CD4-positive, alpha-beta T cell treated with Interleukin-4 for 4 hours (primary cell): ENCODE measurements around the gene CCL2.
"Not testable (repeated sequence)": the region's sequence is repeated elsewhere in the genome, so short reads cannot be mapped to it uniquely, and the experiment has no call there.

ENCODE experiments used
- DNase-seq: peaks from one replicate; pipeline ENCODE4 v3.0.0-alpha.2; 2020

CCL2 gene

DNA sequence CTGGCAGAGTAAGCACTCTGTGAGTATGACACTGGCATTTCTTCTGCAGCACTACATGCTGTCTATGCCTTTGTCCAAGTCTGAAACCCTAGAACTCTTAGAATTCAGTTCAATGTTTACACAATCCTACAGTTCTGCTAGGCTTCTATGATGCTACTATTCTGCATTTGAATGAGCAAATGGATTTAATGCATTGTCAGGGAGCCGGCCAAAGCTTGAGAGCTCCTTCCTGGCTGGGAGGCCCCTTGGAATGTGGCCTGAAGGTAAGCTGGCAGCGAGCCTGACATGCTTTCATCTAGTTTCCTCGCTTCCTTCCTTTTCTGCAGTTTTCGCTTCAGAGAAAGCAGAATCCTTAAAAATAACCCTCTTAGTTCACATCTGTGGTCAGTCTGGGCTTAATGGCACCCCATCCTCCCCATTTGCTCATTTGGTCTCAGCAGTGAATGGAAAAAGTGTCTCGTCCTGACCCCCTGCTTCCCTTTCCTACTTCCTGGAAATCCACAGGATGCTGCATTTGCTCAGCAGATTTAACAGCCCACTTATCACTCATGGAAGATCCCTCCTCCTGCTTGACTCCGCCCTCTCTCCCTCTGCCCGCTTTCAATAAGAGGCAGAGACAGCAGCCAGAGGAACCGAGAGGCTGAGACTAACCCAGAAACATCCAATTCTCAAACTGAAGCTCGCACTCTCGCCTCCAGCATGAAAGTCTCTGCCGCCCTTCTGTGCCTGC is at the start of gene CCL2:
Gene CCL2 (plus strand): TSS at position 635 of the 730 bp plus-strand sequence. CDS start 65 bp downstream, at position 700.
- DNase-seq, result no peak

DNA sequence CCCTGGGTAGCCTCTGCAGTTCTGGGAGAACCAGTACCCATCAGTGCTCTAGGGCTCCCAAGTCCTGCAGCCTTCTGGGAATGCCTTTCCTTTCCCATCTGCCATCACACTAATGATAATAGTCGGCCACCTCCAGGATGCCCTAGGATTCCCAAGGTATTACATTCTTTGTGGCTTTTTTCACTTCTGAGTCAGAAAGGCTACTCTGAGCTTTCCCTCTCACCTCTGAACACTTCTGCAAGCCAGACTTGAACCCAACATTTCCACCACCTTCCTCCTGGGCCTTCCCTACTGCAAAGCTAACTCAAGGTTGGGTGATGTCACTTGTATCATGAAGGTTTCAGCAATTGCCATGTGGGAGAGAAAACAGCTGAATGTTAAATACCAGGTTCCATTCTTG is 49.7 kb upstream of the CCL2 start:
- DNase-seq, result no peak

DNA sequence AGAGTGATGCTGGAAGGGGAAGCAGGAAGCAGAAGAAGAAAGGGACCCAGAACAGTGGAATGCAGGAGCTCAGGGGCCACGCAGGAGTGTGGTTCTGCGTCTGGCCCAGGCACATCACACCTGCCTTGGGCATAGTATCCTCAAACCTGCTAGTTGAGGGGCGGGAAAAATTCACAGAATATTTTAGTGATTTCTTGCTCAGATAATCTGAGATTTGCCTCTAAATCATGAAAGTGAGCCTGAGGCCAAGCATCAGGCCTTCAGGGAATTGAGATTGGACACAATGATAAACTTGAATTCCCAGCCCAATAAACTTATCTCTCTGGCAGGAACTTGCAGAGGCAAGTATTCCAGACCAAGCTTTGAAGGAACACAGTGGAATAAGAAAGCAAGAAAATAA is 48.5 kb upstream of the CCL2 start:
- DNase-seq, result no peak

DNA sequence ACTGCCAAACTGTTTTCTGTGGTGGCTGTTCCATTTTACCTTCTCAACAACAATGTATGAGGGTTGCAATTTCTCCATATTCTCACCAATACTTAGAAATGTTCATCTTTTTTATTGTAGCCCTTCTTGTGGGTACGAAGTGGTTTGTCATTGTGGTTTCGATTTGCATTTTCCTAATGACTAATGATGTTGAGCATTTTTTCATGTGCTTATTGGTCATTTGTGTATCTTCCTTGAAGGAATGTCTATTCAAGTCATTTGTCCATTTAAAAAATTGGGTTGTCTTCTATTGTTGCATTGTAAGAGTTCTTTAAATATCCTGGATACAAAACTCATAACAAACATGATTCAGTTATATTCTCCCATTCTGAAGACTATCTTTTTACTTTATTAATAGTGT is 47.5 kb upstream of the CCL2 start:
- no peak for DNase-seq

DNA sequence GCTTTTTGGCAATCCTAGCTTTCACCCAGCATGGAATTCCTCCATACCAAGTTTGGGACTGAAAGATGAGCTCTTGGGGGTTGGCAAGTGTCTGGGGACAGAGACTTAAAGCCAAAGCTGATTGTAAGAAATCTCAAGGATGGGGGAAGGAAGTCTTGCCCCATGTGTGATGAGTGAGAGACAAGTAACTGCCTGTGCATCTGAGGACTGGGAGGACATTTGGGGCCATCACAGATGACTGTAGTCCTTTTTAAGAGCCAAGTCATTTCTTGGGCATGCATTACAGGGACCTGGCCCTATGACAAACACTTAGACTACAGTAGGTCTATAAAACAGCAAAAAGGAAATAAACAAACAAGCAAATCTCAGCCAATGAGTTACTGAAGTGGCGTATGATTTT is 36.3 kb upstream of the CCL2 start:
- no peak for DNase-seq

DNA sequence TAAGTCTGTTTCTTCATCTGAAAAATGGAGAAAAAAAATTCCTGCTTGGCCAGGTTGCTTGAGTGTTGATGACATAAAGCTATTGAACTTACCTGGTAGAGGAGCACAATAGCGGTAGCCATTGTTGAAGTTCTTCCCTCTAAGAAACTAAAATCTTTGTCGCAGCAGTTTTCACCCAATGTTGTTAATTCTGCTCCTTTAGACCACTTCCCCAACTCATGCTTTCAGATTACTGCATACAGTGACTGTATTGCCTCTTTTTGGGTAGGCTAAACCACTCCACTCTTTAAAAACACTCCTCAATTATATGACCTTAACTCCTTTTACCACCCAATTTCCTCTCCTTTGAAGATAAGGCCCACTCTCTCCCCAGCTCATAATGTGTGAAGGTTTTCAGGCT is 35.7 kb upstream of the CCL2 start:
- DNase-seq, result no peak

DNA sequence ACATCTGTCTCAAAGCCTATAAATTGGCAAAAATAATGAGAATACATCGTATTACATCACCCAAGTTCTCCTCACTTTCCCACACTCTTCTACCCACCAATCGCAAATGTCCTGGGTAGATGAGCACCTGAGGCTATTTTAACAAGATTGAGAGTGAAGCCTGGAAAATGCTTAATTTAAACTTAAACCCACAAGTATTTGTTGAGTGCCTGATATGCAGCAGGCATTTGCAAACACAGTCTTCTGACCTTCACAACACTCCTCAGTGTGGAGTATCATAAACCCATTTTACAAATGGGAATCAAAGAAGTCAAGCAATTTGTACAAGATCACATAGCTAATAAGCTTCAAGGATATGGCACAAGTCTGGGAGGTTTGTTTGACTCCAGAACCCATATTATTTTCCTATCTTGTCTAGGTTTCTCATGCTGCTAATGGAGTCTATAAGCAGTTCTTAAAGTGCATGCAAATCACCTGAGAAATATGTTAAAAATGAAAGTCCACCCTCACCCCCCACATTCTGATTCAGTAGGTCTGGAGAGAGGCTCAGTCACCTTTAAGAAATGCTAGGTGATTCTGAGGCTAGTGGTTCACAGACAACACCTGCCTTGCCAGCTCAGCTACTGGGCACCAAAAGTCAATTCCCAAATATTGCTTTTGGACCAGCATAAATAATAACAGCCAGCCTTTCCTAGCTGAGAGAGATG is 34.9 kb upstream of the CCL2 start:
- no peak for DNase-seq

DNA sequence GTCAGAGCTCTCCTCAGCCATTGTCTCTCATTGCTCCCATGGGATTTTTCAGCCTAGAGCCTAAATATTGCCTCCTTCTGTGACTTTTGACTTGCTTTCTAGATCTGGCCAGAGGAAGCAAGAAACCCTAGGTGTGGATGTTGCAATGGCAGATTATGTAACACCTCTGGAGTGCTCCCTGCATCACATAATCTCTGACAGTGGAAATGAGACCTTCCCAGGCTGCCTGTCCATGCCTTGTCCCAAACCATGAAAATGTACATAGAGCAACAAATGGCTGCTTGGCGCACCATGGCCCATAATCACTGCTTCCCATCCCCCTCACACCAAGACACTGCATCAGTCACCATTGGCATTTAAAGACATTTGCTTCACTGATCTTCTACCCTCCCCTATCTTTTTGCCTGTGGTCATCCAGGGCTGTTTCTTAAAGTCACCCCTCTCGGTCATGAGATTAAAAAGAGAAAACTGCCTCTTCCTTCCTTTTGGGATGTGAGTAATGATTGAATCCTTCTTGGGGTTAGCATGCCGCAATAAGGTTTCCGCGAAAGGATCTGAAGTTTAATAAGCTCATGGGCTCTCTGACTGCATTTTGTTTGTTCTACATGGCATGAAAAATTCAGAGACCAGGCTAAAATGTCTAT is 34.2 kb upstream of the CCL2 start:
- no peak for DNase-seq

DNA sequence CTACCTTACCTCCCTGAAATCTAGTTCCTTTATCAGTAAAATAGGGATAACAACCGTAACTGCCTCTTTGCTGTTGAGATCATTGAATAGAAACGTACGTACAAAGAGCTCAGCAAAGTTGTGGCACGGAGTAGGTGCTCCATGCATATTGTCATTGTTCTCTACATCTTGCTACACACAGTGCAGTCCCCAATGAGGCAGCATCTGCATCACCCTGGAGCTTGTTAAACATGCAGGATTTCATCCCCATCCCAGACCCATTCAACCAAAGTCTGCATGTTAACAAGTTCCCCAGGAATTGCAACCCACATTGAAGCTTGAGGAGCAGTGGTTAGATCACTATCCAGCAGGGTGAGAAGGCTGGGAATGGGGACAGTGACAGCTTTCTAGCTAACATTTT is 33.7 kb upstream of the CCL2 start:
- DNase-seq, result no peak

DNA sequence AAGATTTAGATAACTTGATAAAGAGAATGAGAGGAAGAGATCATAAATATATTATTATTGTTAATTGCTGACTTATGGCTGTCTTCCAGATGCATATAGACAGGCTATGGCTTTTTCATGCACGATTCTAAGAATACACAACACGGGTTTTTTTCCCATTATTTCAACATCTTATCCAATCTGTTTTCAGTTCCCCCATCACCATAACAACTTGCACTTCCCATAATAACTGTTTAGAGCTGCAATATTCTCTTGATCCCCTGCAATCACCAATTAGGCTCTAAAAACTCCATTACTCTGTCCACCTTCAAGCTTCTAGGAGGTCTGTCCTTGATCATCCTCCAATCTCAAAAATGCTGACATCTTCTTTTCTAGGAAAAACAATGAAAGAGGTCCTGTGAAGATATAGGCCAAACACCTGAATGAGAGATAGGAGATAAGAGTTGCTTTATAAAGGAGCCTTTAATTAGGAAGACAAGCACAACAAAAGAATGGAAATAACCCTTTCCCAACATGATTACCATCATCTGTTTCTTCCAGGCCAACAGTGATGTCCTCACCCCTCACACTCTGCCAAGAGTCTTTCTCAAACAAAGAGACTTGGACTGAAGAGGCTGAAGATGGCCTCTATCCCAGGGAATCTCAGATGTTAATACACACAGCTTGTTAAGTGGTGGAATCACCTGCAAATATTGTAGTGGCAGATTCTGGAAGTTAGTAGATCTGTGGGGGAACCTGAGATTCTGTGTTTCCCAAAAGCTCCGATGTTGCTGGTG is 32.2 kb upstream of the CCL2 start:
- no peak for DNase-seq

DNA sequence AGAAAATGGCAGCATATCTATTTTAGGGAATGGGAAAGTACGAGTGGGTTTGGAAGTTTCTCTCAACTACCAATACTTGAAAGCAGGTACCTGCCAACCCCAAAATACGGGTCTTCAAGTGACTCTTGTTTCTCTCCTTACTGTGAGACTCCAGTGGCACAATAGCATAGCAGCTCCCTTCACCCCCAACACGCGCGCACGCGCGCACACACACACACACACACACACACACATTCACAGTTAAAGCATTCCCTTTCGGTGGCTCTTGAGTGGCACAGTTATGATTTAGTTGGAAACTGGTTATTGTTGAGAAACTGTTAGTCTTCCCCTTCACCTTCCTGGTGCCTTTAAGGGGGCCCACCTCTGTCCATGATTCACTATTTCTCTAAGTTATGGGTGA is 30.0 kb upstream of the CCL2 start:
- DNase-seq, result no peak

DNA sequence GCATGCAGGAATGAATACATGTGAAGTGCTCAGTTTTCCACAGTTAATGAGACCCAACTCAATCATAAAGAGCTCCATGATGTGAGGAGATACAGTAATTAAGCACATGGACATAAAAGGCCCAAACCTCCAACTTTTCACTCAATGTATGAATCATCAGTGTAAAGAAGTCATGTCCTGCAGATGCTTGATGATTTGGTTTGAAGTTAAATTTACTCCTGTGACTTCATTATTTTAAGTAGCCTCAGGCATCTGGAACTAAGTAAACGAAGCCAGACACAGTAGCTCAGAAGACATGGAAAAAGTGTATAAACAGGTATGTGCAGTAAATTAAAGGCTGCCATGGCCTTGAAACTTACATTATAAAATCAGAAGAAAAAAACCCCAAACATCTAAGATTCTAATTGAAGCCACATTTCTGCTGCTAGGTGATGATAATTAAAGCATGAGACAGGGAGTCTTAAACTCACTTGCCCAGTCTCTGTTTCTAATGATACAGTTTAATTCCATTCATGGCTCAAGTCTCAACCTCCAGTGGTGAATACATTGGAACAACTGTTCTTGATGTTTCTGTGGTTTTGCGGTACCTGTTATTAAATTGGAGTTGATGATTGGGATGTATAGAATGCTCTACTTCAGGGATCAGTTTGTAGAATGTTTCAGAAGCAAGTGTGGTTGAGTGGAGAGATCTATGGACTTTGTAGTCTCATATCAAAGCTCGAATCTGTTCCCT is 28.9 kb upstream of the CCL2 start:
- DNase-seq, result no peak

DNA sequence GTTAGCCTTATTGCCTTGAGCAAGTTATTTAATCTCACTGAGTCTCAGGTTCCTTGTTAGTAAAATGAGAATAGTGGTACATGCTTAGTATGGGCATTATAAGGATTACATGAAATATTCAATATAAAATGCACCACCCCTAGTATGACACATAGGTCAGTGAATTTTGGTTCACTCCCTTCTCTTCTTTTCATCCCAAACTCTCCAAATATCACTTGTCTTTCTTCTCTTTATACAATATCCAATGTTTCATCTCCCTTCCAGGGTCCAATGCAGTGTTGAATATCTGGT is 28.4 kb upstream of the CCL2 start:
- DNase-seq, result no peak

DNA sequence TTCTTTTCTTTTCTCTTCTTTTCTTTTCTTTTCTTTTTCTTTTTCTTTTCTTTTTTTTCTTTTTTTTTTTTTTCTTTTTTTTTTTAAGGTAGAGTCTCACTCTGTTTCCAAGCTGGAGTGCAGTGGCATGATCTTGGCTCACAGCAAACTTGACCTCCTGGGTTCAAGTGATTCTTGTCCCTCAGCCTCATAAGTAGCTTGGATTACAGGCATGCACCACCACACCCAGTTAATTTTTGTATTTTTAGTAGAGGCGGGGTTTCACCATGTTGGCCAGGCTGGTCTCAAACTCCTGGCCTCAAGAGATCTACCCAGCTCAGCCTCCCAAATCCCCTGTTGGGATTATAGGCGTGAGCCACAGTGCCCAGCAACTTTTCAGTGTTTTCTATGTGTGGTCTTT is 27.8 kb upstream of the CCL2 start:
- not testable (repeated sequence) for DNase-seq

DNA sequence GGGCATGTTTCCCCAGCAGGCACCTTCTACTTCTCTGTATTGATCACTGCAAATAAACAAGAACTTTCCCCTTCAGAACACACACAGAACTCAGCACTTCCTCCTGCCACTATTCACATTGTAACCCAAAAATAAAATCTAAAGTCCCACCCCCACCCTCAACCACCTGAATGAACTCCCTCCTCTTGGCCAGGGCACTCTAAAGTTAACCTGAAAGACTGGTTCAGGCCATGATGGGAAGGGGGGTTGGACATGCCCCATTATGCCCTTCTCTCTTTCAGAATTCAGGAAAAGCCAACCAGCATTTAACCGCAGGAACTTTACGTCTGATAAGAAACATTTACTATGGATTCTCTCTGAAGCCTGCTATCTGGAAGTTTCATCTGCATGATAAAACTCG is 27.4 kb upstream of the CCL2 start:
- DNase-seq, result no peak

DNA sequence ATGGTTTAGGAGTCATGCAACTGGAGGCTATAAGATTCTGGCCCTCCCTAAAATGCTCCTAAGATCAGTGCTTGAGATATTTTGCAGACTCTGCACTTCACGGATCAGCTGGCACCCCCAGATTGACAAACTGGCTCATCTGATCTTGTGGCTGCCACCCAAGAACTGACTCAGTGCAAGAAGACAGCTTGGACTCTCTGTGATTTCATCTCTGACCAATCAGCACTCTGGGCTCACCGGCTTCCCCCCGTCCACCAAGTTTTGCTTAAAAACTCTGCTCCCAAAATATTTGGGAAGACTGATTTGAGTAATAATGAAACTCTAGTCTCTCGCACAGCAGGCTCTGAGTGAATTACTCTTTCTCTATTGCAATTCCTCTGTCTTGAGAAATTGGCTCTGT is 26.3 kb upstream of the CCL2 start:
- no peak for DNase-seq

DNA sequence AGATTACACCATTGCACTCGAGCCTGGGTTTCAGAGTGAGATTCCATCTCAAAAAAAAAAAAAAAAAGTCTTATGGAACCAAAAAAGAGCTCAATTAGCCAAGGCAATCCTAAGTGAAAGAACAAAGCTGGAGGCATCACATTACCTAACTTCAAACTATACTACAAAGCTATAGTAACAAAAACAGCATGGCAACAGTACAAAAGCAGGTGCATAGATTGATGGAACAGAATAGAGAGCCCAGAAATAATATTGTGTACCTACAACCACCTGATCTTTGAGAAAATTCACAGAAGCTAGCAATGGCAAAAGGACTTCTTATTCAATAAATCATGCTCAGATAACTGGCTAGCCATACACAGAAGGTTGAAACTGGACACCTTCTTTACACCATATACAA is 24.7 kb upstream of the CCL2 start:
- no peak for DNase-seq

DNA sequence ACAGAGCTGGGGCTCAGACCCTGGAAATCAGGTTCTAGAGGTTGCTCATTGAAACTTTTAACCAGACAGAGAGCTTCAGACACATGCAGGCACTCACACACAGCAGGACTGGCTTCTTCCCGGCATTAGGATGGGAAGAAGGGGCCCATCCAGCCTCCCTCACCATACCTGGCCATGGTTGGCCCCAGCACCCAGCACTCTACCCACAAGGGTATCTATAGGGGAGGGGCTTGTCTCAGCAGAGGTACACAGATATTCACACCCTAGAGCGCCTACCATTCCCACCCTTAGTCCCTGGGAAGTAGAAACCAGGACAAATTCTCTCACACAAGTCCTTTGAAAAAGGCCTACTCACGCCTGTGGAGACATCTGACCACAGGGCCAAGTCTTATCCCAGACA is 20.5 kb upstream of the CCL2 start:
- DNase-seq, result no peak

DNA sequence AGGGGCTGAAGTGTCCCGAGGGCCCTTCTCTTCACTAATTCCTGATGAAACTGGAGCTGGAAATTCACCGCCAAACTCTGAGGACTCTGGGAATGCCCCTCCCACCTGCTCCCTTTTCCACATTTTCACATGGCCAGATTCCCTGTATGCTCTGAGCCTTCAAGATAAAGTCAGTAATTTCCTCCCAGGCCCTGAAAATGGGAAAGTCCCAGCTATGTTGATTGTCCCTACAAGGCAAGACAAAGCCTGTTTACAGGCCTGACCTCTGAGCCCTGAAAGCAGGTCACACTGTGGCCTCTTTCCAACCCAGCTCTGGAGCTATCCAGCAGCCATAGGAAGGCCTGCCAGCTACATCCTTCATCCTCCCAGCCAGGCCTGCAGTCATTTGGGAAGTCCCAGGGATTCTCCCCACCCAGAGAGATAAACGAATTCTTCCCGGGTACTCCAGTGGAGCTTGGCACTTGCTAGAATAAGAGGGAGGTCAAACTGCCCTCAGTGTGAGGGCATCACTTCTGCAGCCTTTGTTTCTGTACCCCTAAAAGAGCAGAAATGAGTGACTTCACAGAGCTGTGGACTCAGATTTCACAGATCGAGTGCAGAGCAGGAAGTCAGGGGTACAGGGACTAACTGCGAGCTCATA is 19.6 kb upstream of the CCL2 start:
- no peak for DNase-seq

DNA sequence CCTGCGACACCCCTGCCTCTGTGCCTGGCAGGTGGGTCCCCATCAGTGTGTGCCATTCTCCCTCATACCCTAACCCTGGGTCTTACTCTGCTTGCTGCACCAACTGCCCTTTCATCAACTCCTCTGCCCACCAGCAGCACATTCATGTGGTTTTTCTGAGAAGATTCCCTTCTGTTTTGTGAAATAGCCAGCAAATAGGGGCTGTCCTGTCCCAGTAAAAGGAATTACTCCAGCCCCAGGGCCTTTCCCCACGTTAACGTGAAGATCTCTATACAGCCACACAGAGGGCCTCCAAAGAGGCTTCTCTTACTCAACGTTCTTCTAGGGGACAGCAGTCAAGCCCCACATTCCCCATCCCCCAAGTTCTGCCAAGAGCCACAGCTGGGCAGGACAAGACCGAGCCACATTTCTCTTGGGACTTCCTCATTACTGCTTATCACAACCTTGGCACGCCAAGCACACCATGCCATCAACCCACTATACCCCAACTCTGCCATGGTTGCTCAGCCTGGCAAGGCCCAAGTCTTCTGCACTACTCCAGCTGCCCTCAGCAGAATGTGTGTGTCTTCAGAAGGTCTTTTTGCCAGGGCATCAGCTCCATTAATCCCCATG is 18.7 kb upstream of the CCL2 start:
- no peak for DNase-seq

DNA sequence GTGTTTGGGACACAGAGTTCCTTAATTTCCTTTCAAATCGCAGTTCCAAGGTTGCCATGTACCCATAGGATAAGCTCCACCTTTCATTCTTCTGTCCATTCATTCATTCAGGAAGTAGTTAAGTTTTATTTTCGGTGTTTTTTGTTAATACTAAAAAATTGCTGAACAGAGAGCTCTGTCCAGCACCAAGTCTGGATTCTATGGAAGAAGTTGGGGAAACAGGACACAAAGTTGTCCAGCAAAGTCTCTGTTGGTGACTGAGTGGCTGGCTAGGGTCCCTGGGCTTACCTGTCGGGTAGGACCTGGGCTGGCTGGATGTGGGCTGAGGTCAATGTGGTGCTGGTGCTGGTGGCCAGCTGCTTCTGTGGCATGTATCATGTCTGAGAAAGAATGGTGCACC is 17.6 kb upstream of the CCL2 start:
- DNase-seq, result no peak

DNA sequence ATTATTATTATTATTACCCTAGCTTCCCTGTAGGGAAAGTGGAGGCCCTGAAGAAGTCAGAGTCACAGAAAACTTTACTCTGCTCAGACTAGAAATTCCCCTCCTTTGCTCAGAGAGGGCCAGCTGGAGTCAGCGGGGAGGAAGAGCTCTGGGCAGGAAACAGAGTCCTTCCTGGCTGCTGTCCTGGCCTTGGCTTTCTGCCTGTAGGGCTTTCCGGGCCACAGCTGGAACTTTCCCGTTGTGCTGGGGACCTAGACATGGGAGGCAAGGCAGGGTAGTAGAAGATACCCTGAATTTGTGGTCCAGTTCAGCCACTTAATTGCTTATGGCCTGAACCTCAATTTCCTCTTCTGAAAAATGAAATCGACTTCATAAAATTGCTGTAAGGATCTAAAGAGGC is 14.0 kb upstream of the CCL2 start:
- DNase-seq, result no peak
